Activated CD8-positive, alpha-beta memory T cell treated with anti-CD3 and anti-CD28 coated beads, Interleukin-2, amount 50 U/mL, for 48 hours (primary cell): ENCODE data around the gene GPLD1.
"Not testable (repeated sequence)": the region's sequence is repeated elsewhere in the genome, so short reads cannot be mapped to it uniquely, and the experiment has no call there.

Experiments used
- DNase-seq: peaks from one replicate; pipeline ENCODE4 v3.0.0-alpha.2; 2020

The GPLD1 gene

DNA sequence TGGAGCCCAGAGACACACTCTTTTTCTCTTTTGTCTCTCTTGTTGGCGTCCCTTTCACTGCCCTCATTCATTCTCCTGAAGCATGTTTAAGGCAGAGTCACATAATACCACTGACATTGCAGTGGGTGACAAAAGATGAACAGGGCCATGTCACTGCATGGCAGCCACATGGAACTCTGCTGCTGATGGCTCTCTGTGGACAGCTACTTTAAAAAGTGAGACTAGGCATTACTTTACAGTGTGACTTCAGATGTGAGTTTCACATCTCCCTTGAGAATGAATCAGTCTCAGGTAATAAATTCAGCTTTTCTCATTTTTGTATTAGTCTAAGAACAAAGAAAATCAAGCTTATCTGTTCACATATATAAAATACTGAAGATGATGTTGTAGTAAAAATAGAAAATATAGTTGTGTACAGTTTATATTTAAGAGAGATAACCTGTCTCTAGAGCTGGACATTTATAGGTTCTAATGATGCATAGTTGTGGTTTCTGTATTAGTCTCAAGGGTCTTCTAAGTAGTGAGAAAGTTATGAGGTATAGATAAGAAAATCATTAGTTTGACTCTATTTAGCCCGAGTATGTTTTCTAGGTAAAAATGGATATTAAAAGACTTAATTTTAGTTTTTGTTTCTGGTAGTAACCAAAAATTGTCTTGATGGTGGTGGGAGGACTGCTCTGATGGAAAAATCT, 80.5 kb downstream of the GPLD1 start:
- DNase-seq, result no peak

- no peak for DNase-seq
Observed at GRCh38 chr6:24405262-24405661, 84.1 kb downstream of the GPLD1 start.

DNA sequence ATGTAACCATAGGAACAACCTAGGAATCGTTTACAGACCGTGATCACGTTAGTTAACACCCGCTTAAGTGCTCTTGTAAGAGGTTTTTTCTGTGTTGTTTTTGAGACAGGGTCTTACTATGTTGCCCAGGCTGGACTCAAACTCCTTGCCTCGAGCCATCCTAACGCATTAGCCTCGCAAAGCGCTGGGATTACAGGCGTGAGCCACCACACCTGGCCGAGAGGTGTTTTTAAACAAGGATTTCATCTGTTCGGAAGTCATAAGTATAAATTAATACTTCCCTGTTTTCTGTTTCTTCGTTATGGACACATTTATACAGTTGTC, 85.9 kb downstream of the GPLD1 start:
- no peak for DNase-seq

DNA sequence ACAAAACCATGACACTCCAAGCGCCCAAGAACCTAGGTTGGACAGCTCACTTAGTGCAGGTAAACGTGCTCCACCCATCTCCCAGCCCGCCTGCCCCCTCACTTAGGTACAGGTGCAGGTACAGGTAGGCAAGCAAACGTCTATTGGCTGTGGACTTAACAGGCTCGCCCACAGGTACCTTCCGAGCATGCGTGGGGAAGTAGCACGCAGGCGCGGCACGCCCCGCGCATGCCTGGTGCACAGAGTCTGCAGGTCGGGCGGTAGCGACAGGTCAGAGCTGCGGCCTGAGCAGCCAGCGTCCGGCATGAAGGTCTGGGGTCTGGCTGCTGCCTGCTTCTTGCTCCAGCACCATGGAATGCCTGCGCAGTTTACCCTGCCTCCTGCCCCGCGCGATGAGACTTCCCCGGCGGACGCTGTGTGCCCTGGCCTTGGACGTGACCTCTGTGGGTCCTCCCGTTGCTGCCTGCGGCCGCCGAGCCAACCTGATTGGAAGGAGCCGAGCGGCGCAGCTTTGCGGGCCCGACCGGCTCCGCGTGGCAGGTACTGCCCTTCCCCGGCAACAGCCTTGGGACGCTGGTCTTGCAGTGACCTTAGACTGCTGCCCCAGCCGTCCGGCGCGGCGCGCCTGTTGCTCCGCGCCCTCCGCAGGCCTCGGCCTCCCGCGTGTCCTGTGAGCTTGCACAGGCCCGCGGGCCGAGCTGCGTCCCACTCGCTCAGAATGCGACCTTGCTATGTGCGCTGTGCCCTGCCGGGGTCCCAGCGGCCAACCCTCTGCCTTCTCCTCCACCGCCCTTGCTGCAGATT, 86.5 kb downstream of the GPLD1 start, which contains the start of gene MRS2:
Gene MRS2, plus strand, starts transcription at position 240 of the 804 bp plus-strand sequence. Its CDS starts 111 bp downstream, at position 351.
- peak; percentile 88 for DNase-seq

GRCh38 chr6:24401458-24401857, 87.9 kb downstream of the GPLD1 start:
- no peak for DNase-seq

DNA sequence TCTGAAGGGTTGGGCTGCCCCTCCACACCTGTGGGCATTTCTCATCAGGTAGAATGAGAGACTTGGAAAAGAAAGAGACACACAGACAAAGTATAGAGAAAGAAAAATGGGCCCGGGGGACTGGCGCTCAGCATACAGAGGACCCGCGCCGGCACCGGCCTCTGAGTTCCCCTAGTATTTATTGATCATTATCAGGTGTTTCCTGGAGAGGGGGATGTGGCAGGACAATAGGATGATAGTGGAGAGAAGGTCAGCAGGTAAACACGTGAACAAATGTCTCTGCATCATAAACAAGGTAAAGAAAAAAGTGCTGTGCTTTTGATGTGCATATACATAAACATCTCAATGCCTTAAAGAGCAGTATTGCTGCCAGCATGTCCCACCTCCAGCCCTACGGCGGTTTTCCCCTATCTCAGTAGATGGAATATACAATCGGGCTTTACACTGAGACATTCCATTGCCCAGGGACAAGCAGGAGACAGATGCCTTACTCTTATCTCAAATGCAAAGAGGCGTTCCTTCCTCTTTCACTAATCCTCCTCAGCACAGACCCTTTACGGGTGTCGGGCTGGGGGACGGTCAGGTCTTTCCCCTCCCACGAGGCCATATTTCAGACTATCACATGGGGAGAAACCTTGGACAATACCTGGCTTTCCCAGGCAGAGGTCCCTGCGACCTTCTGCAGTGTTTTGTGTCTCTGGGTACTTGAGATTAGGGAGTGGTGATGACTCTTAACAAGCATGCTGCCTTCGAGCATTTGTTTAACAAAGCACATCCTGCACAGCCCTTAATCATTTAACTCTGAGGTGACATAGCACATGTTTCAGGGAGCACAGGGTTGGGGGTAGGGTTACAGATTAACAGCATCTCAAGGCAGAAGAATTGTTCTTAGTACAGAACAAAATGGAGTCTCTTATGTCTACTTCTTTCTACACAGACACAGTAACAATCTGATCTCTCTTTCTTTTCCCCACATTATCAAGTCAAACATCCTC, 89.0 kb downstream of the GPLD1 start:
- not testable (repeated sequence) for DNase-seq

DNA sequence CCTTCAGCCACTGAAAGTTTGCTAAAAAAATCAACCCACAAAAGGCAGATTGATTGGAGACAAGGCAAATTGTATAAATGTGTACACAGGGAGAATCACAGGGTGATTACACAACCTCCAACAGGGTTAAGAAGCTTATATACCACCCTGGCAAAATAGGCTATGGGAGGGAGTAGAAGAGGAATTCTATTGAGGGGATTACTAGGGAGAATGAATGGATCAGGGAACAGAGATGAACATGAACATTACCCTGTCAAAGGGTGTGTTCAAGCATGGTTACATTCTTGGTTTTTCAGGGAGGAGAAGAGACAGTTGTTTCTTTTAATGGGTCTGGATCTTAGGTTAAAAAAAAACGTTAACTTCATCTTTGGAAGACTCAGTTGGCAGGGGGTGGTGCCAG, 91.7 kb downstream of the GPLD1 start:
- DNase-seq, result no peak

GRCh38 chr6:24396824-24397223, 92.6 kb downstream of the GPLD1 start:
- DNase-seq, result no peak

DNA sequence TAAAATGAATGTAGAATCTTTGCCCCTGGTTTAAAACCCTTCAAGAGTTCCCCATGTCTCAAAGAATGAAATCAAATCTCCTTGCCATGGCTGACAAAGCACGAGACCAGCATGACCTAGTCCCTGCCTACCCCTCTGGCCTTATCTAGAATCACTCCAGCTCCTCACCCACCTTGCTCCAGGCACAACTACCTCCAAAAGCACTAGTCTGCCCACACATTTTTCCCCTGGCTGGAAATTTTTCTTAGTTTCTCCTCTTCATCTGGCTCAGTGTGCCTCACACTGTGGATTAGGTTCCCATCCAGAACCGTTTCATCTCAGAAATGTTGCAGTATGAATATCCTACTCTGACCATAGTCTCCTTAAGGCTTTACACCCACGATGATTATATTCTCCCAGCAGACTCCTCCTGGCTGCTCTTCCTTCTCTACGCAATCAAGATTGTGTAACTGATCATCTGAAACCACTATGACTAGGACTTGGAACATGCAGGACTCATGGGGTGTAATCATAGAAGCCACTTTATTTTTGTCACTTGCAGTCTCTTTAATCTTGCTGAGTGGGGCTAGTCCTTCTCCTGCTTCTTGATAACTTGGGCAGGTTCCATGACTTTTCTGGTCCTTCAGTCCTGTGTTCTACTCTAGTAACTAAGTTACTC, 94.5 kb downstream of the GPLD1 start:
- no peak for DNase-seq

- DNase-seq, result no peak
Observed at GRCh38 chr6:24394061-24394779, 95.2 kb downstream of the GPLD1 start.

- DNase-seq, result no peak
Observed at GRCh38 chr6:24391756-24392405, 97.5 kb downstream of the GPLD1 start.

GRCh38 chr6:24391208-24391607, 98.2 kb downstream of the GPLD1 start:
- DNase-seq, result no peak

DNA sequence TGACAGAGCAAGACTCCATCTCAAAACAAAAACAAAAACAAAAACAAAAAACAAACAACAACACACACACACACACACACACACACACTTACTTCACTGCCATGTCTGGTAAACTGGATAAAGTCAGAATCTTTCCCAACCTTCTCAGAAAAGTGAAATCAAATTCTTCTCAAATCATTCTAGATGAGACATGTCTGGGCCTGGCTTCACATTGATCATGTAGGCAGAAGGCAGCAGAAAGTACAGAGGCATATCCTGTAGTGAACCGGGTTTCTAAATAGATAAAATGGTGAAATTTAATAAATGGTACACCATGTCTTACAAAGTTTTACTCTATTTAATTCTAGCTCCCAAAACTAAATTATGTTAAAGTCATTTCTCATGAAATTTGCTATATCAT, 101.6 kb downstream of the GPLD1 start:
- no peak for DNase-seq

DNA sequence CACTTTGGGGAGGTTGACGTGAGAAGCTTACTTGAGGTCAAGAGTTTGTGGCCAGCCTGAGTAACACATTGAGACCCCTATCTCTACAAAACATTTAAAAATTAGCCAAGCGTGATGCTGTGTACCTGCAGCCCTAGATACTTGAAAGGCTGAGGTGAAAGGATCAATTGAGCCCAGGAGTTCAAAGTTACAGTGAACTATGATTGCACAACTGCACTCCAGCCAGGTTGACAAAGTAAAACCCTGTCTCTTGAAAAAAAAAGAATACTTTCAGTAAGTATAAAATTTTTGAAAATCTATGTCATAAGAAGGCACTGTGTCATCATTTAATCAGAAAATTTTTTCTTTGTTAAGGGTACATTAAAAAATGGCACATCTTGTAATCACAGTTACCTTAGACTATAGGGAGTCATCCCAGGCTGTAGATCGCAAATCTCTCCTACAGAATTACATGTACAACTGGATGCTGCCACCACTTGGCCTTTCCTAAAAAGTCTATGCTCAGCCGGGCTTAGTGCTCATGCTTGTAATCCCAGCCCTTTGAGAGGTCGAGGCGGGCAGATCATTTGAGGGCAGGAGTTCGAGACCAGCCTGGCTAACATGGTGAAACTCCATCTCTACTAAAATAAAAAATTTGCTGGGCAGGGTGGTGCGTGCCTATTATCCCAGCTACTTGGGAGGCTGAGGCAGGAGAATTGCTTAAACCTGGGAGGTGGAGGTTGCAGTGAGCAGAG, 103.7 kb downstream of the GPLD1 start:
- DNase-seq, result no peak

- not testable (repeated sequence) for DNase-seq
Observed at GRCh38 chr6:24384369-24385130, 104.8 kb downstream of the GPLD1 start.

- not testable (repeated sequence) for DNase-seq
Observed at GRCh38 chr6:24382891-24383494, 106.4 kb downstream of the GPLD1 start.

- DNase-seq, result no peak
Observed at GRCh38 chr6:24382220-24382540, 107.2 kb downstream of the GPLD1 start.

GRCh38 chr6:24381476-24382219, 107.7 kb downstream of the GPLD1 start:
- DNase-seq, result no peak
